GM10266 (cell line): ENCODE measurements around the gene KRT10.
A peak's percentile ranks its signal among the peaks of the same experiment; 100 is the strongest.

Experiments used
- DNase-seq: peaks from one replicate; pipeline ENCODE4 v3.0.0; 2012; ENCODE audit errors: extremely low spot score
- CTCF ChIP-seq: IDR thresholded peaks from 2 replicates; pipeline ENCODE4 v1.5.1; 2012; ENCODE audit warnings: mild to moderate bottlenecking, low read depth; ENCODE audit not compliant: control insufficient read depth, insufficient read depth; ENCODE audit errors: missing control alignments

The KRT10 gene

GRCh38 chr17:40795019-40795667, 27.3 kb downstream of the KRT10 start:
- DNase-seq, result no peak
- no peak for TF ChIP-seq CTCF

GRCh38 chr17:40794466-40794865, 27.9 kb downstream of the KRT10 start:
- no peak for DNase-seq
- no peak for TF ChIP-seq CTCF

- no peak for DNase-seq
- TF ChIP-seq CTCF, result no peak
Measured at GRCh38 chr17:40793832-40794231, 28.6 kb downstream of the KRT10 start.

GRCh38 chr17:40791787-40792436, 30.5 kb downstream of the KRT10 start:
- TF ChIP-seq CTCF, result peak; percentile 38
- DNase-seq, result no peak

- TF ChIP-seq CTCF, result no peak
- no peak for DNase-seq
Measured at GRCh38 chr17:40791111-40791510, 31.3 kb downstream of the KRT10 start.

- no peak for DNase-seq
- no peak for TF ChIP-seq CTCF
Measured at GRCh38 chr17:40782450-40782849, 40.0 kb downstream of the KRT10 start, which contains the start of gene KRT27. TSS of gene KRT27 (minus strand) at chr17:40782550. CDS start at chr17:40782493, 57 bp downstream.
